SU-DHL-6 (cell line): ENCODE data around the gene TYRO3.

Source experiments
- CTCF ChIP-seq: fragments of 200-600 bp; sonication (generic); IDR thresholded peaks from one replicate; pipeline ENCODE4 v1.5.1; 2017; ENCODE audit warnings: antibody characterized with exemption, mild to moderate bottlenecking, low read length, moderate library complexity; ENCODE audit not compliant: insufficient read depth, poor library complexity, severe bottlenecking
- EZH2phosphoT487 ChIP-seq: fragments of 200-600 bp; sonication (generic), shearing (Covaris generic); conservative IDR thresholded peaks from 2 replicates; pipeline ENCODE4 v1.6.1; 2018; ENCODE audit warnings: mild to moderate bottlenecking, antibody characterized with exemption, low read length, moderate library complexity, mixed read lengths

GRCh38 chr15:41554343-41554742, 4.7 kb upstream of the TYRO3 start:
- TF ChIP-seq CTCF (no peak), EZH2phosphoT487 (no peak)
